Liver (tissue), 9 donors: ENCODE data around the gene RPS6KA2. TPM values are rescaled to one million over a fixed set of nuclear protein-coding genes. Genes with fewer than 3 reads are reported as not detected.
"Not testable (repeated sequence)": the region's sequence is repeated elsewhere in the genome, so short reads cannot be mapped to it uniquely, and the experiment has no call there.

Source experiments
- DNase-seq: peaks from one replicate; pipeline ENCODE4 v3.0.0-alpha.2; 2017; ENCODE audit warnings: low spot score
- H3K27ac ChIP-seq, 2 donors: one replicate each; pipeline ENCODE4 v1.7.0; 2013; ENCODE audit warnings: inconsistent platforms in 2 of 2, low read length in 2 of 2, control low read depth in 1 of 2, low read depth in 1 of 2, mild to moderate bottlenecking in 1 of 2
- H3K27me3 ChIP-seq, 4 donors: one replicate each; pipeline versions ENCODE4 v1.6.1 to v1.7.0; 2013; ENCODE audit warnings: low read length in 3 of 4, inconsistent platforms in 1 of 4, mild to moderate bottlenecking in 1 of 4, moderate library complexity in 1 of 4; ENCODE audit not compliant: control insufficient read depth in 4 of 4, insufficient read depth in 4 of 4
- H3K36me3 ChIP-seq, 4 donors: one replicate each; pipeline versions ENCODE4 v1.6.1 to v1.7.0; 2013; ENCODE audit warnings: low read length in 3 of 4, mild to moderate bottlenecking in 3 of 4, low read depth in 1 of 4, moderate library complexity in 1 of 4; ENCODE audit not compliant: control insufficient read depth in 4 of 4, insufficient read depth in 3 of 4
- H3K4me1 ChIP-seq, 4 donors: one replicate each; pipeline versions ENCODE4 v1.6.1 to v1.7.0; 2013; ENCODE audit warnings: low read length in 3 of 4, mild to moderate bottlenecking in 3 of 4, moderate library complexity in 1 of 4; ENCODE audit not compliant: control insufficient read depth in 4 of 4, insufficient read depth in 4 of 4
- H3K4me3 ChIP-seq, 3 donors: one replicate each; pipeline versions ENCODE4 v1.6.1 to v1.7.0; 2013; ENCODE audit warnings: low read length in 3 of 3, control low read depth in 1 of 3, low read depth in 1 of 3, mild to moderate bottlenecking in 1 of 3
- H3K9ac ChIP-seq, 2 donors: one replicate each; pipeline ENCODE4 v1.7.0; 2013; ENCODE audit warnings: low read length in 2 of 2, mild to moderate bottlenecking in 2 of 2, moderate library complexity in 2 of 2, control low read depth in 1 of 2, low read depth in 1 of 2
- H3K9me3 ChIP-seq, 4 donors: one replicate each; pipeline versions ENCODE4 v1.6.1 to v1.7.0; 2013; ENCODE audit warnings: low read length in 3 of 4; ENCODE audit not compliant: control insufficient read depth in 4 of 4
- EGR1 ChIP-seq, 2 donors: IDR thresholded peaks; 2 replicates each; pipeline ENCODE4 v1.6.1; 2016 to 2018; ENCODE audit warnings: antibody characterized with exemption in 2 of 2, low read depth in 2 of 2
- FOXA2 ChIP-seq: IDR thresholded peaks from 2 replicates; pipeline ENCODE4 v1.6.1; 2016; ENCODE audit warnings: antibody characterized with exemption
- GABPA ChIP-seq, 2 donors: IDR thresholded peaks in 1 of 2; conservative IDR thresholded peaks in 1 of 2; 2 replicates each; pipeline ENCODE4 v1.6.1; 2016; ENCODE audit warnings: antibody characterized with exemption in 2 of 2, mild to moderate bottlenecking in 1 of 2, moderate library complexity in 1 of 2
- HNF4A ChIP-seq, 2 donors: conservative IDR thresholded peaks; 2 replicates each; pipeline ENCODE4 v1.6.1; 2016; ENCODE audit warnings: antibody characterized with exemption in 2 of 2, mild to moderate bottlenecking in 2 of 2
- HNF4G ChIP-seq: IDR thresholded peaks from 2 replicates; pipeline ENCODE4 v1.6.1; 2016; ENCODE audit warnings: antibody characterized with exemption
- JUND ChIP-seq, 2 donors: IDR thresholded peaks; 2 replicates each; pipeline ENCODE4 v1.6.1; 2016; ENCODE audit warnings: antibody characterized with exemption in 2 of 2
- RXRA ChIP-seq, 2 donors: IDR thresholded peaks; 2 replicates each; pipeline ENCODE4 v1.6.1; 2017 to 2018; ENCODE audit warnings: antibody characterized with exemption in 2 of 2, mild to moderate bottlenecking in 1 of 2
- TAF1 ChIP-seq: conservative IDR thresholded peaks from 2 replicates; pipeline ENCODE4 v1.6.1; 2016; ENCODE audit warnings: antibody characterized with exemption, mild to moderate bottlenecking
- WGBS: extraction: QIAGEN DNeasy Blood & Tissue Kit; methylation state at CpG from one replicate; pipeline ENCODE4 v1.1.7; 2013; 5-methylcytosine and 5-hydroxymethylcytosine counted together
- polyA plus RNA-seq, 2 donors: library from polyadenylated mRNA; stranded (reverse) in 1 of 2; unstranded in 1 of 2; fragments of 200-250 nt in 1 of 2; fragments of >200 nt in 1 of 2; fragmentation: Nextera tagmentation in 1 of 2; extraction: Ambion mirVana in 1 of 2; gene quantifications; one replicate each; pipeline versions ENCODE4 v1.2.1 to v1.2.3, GENCODE V29; 2013 to 2015
- total RNA-seq, 2 donors: library from RNA; depleted of rRNA; stranded (reverse); fragments of >200 nt; gene quantifications; one replicate each; pipeline ENCODE4 v1.2.3, GENCODE V29; 2014
- TF ChIP-seq, protein P1 (sequence below): IDR thresholded peaks from 2 replicates; pipeline ENCODE4 v1.6.1; 2016; ENCODE audit warnings: antibody characterized with exemption
- TF ChIP-seq, protein P2 (sequence below): fragments of 150-350 bp; IDR thresholded peaks from 2 replicates; pipeline ENCODE4 v1.5.1; 2017; ENCODE audit warnings: improper control_type of control experiment, low read depth, low read length; ENCODE audit not compliant: missing input control
- TF ChIP-seq, protein P3 (sequence below): IDR thresholded peaks from 2 replicates; pipeline ENCODE4 v1.6.1; 2016; ENCODE audit warnings: antibody characterized with exemption
- donor health status: healthy.
- donor health status: healthy.
- donor health status: healthy.
- donor health status: healthy.
- donor health status: healthy.

RPS6KA2 gene
- total and polyA plus RNA-seq, 4 donors: 2.5 to 9.0 (median 5.0) TPM

DNA sequence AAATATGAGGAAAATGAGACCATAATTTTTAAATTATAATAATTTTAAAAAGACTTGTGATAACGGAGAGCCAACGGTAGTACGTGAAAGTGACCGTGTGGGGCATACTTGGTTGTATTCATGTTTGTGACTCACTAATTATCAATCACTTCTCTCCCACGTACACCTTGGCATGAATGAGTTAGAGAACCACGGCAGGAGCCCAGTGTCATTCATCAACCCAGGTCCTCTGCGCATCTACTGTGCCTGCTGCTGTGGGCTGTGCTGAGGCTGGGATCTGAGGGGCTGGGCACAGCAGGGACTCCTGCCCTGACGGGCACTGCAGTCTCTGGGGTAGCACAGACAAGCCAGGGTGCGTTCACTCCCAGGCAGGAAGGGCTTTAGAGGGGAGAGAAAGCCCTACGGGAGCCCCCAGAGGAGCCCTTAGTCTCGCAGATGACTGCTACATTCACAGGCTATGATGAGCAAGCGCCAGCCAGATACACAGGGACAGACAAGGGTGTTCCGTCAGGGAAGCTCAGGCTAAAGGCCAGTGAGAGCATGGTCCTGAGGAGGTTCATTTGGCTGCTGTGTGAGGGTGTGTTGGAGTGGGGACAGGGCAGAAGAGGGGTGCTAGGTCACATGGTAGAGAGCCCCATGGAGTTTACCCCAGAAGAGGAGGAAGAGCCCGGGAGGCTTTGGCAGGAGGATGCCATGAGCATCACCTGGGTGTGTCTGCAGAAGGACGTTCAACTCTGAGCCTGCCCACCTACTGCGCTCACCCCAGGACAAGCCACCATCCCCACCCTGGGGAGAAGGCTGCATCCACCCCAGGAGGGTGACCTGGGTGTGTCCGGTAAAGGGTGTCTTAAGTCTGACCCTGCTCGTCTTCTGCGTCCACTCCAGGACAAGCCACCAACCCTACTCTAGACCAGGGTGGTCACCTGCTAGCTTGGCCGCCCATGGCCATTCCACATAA is 8.2 kb upstream of the RPS6KA2 start:
- no peak overlapping the region for H3K4me3 ChIP-seq

DNA sequence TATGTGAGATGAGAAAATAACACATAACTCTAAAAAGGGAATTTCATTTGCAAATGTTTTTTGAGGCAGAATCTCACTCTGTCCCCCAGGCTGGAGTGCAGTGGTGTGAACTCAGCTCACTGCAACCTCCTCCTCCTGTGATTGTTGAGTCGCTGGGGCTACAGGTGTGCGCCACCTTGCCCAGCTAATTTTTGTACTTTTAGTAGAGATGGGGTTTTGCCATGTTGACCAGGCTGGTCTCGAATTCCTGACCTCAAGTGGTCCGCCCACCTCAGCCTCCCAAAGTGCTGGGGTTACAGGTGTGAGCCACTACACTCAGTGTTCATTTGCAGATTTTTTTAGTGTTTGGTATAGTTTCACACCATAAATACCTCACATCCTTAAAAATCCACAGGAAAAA is 7.5 kb upstream of the RPS6KA2 start:
- H3K36me3 ChIP-seq, H3K27ac ChIP-seq, H3K9ac ChIP-seq, H3K27me3 ChIP-seq, H3K9me3 ChIP-seq, H3K4me1 ChIP-seq, H3K4me3 ChIP-seq, DNase-seq: not testable (repeated sequence)
- 80% methylated on average over 4 of the region's 4 CpGs for WGBS

More for the DNA sequence above, 8.2 kb upstream of the RPS6KA2 start:
- H3K4me1 ChIP-seq: no peaks in the 10 kb centered on the region
- no peak for DNase-seq
- TF ChIP-seq FOXA2 (no peak), TAF1 (no peak), RXRA (IDR thresholded peaks at IDR 0.05) (no peak), EGR1 (IDR thresholded peaks at IDR 0.05; ENCODE audit: low read depth in 2 of 2) (no peak), HNF4A (conservative IDR thresholded peaks at IDR 0.05) (no peak), HNF4G (no peak), JUND (IDR thresholded peaks at IDR 0.05) (no peak), GABPA (IDR thresholded peaks at IDR 0.05 in 1 of 2, conservative IDR thresholded peaks at IDR 0.05 in 1 of 2) (no peak)
- TF ChIP-seq, protein P1, sequence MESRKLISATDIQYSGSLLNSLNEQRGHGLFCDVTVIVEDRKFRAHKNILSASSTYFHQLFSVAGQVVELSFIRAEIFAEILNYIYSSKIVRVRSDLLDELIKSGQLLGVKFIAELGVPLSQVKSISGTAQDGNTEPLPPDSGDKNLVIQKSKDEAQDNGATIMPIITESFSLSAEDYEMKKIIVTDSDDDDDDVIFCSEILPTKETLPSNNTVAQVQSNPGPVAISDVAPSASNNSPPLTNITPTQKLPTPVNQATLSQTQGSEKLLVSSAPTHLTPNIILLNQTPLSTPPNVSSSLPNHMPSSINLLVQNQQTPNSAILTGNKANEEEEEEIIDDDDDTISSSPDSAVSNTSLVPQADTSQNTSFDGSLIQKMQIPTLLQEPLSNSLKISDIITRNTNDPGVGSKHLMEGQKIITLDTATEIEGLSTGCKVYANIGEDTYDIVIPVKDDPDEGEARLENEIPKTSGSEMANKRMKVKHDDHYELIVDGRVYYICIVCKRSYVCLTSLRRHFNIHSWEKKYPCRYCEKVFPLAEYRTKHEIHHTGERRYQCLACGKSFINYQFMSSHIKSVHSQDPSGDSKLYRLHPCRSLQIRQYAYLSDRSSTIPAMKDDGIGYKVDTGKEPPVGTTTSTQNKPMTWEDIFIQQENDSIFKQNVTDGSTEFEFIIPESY: no peak
- TF ChIP-seq, protein P2, sequence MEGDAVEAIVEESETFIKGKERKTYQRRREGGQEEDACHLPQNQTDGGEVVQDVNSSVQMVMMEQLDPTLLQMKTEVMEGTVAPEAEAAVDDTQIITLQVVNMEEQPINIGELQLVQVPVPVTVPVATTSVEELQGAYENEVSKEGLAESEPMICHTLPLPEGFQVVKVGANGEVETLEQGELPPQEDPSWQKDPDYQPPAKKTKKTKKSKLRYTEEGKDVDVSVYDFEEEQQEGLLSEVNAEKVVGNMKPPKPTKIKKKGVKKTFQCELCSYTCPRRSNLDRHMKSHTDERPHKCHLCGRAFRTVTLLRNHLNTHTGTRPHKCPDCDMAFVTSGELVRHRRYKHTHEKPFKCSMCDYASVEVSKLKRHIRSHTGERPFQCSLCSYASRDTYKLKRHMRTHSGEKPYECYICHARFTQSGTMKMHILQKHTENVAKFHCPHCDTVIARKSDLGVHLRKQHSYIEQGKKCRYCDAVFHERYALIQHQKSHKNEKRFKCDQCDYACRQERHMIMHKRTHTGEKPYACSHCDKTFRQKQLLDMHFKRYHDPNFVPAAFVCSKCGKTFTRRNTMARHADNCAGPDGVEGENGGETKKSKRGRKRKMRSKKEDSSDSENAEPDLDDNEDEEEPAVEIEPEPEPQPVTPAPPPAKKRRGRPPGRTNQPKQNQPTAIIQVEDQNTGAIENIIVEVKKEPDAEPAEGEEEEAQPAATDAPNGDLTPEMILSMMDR: no peak
- TF ChIP-seq, protein P3, sequence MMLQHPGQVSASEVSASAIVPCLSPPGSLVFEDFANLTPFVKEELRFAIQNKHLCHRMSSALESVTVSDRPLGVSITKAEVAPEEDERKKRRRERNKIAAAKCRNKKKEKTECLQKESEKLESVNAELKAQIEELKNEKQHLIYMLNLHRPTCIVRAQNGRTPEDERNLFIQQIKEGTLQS: no peak
- H3K36me3 ChIP-seq: no peaks in the 10 kb centered on the region
- no peaks in the 10 kb centered on the region for H3K27me3 ChIP-seq
- no peak overlapping the region for H3K27ac ChIP-seq
- H3K9ac ChIP-seq: no peak overlapping the region
- H3K9me3 ChIP-seq: no peaks in the 10 kb centered on the region
- 91% methylated on average over 20 of the region's 20 CpGs for WGBS
